K562 (cell line): ENCODE results near the gene DALRD3. TPM values are rescaled to one million over a fixed set of nuclear protein-coding genes. Genes with fewer than 3 reads are reported as not detected.

Experiments
- AFF4 ChIP-seq: sonication (generic); formaldehyde crosslinking; IDR thresholded peaks from 2 replicates; pipeline ENCODE4 v1.8.0; 2023; ENCODE audit warnings: mild to moderate bottlenecking, missing genetic modification reagents
- CREM ChIP-seq: IDR thresholded peaks from 2 replicates; pipeline ENCODE4 v1.6.1; 2014; ENCODE audit warnings: antibody characterized with exemption, low read depth
- DEAF1 ChIP-seq: fragments of 450-650 bp; formaldehyde crosslinking; IDR thresholded peaks from 2 replicates; pipeline ENCODE4 v1.4.0; 2020; ENCODE audit warnings: mild to moderate bottlenecking, moderate library complexity
- EP400 ChIP-seq: fragments of 450-650 bp; IDR thresholded peaks from 2 replicates; pipeline ENCODE4 v1.6.1; 2017; ENCODE audit warnings: antibody characterized with exemption, mild to moderate bottlenecking, moderate library complexity
- MCM3 ChIP-seq: fragments of 450-650 bp; IDR thresholded peaks from 2 replicates; pipeline ENCODE4 v1.6.1; 2016
- TCF3 ChIP-seq: sonication (generic); formaldehyde crosslinking; IDR thresholded peaks from 2 replicates; pipeline ENCODE4 v1.4.0; 2020; ENCODE audit warnings: mild to moderate bottlenecking, missing genetic modification reagents
- VEZF1 ChIP-seq: fragments of 200-800 bp; sonication (Bioruptor generic); IDR thresholded peaks from 2 replicates; pipeline ENCODE4 v1.6.1; 2017; ENCODE audit warnings: missing genetic modification characterization, missing compliant biosample characterization
- ZFP91 ChIP-seq: sonication (generic); formaldehyde crosslinking; IDR thresholded peaks from 2 replicates; pipeline ENCODE4 v1.8.0; 2022; ENCODE audit warnings: mild to moderate bottlenecking, missing genetic modification reagents
- polyA plus RNA-seq, 8 experiments: library from polyadenylated mRNA; depleted of rRNA in 4 of 8; stranded (reverse) in 5 of 8; unstranded in 3 of 8; fragments of >200 nt; fragmentation: Nextera tagmentation in 2 of 8; fragmentation: Illumina TruSeq in 1 of 8; extraction: Ambion mirVana in 2 of 8; extraction: Trizol in 1 of 8; gene quantifications; 2 replicates each; pipeline versions ENCODE4 v1.2.1 to v1.2.3, GENCODE V29; 2011 to 2014; ENCODE audit warnings: inconsistent platforms in 1 of 8, missing spikeins in 1 of 8
- total RNA-seq, 7 experiments: library from RNA; depleted of rRNA in 6 of 7; stranded (reverse); fragments of >200 nt in 6 of 7; fragmentation: Illumina TruSeq in 2 of 7; extraction: Trizol in 2 of 7; gene quantifications; 2 replicates each; pipeline versions ENCODE4 v1.2.1 to v1.2.3, GENCODE V29; 2011 to 2021; ENCODE audit warnings: low replicate concordance in 1 of 7

The DALRD3 gene
- total and polyA plus RNA-seq, 9 of the 15 experiments (the other 6 are each of a cell fraction or from before 2014, with no cell fraction given): 6.6 to 31.3 (median 14.4) TPM

- TF ChIP-seq TCF3 (CRISPR knock-in tag) (no peak), MCM3 (no peak), EP400 (peak; percentile 70; the same call in 1 of the 2 replicates), CREM (no peak; the same call in 1 of the 2 replicates), DEAF1 (no peak), AFF4 (CRISPR knock-in tag) (no peak; the same call in 1 of the 2 replicates), VEZF1 (CRISPR knock-in tag) (peak; percentile 86), ZFP91 (CRISPR knock-in tag) (0 out of 2 replicates have a peak, but pooled peaks have one; percentile 0)
These were observed 10.4 kb downstream of the DALRD3 start (continued) for GRCh38 chr3:49007771-49008528.
